ENCODE data around the gene GALNT8. TPM values are rescaled to one million over a fixed set of nuclear protein-coding genes. Genes with fewer than 3 reads are reported as not detected.

GALNT8 gene
- total RNA-seq, 2 donors from 2014 or later, result 2.8 to 11.2 TPM

GRCh38 chr12:4794491-4794890, 74.3 kb downstream of the GALNT8 start:
- no peak for DNase-seq
- H3K4me1 ChIP-seq (ENCODE audit: control insufficient read depth, insufficient read depth, low read length), result no peaks in the 10 kb centered on the region
- no peaks in the 10 kb centered on the region for H3K36me3 ChIP-seq (ENCODE audit: control insufficient read depth, insufficient read depth, low read length)
- H3K4me3 Mint-ChIP-seq, result no peak overlapping the region
- TF ChIP-seq, protein P1, sequence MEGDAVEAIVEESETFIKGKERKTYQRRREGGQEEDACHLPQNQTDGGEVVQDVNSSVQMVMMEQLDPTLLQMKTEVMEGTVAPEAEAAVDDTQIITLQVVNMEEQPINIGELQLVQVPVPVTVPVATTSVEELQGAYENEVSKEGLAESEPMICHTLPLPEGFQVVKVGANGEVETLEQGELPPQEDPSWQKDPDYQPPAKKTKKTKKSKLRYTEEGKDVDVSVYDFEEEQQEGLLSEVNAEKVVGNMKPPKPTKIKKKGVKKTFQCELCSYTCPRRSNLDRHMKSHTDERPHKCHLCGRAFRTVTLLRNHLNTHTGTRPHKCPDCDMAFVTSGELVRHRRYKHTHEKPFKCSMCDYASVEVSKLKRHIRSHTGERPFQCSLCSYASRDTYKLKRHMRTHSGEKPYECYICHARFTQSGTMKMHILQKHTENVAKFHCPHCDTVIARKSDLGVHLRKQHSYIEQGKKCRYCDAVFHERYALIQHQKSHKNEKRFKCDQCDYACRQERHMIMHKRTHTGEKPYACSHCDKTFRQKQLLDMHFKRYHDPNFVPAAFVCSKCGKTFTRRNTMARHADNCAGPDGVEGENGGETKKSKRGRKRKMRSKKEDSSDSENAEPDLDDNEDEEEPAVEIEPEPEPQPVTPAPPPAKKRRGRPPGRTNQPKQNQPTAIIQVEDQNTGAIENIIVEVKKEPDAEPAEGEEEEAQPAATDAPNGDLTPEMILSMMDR (conservative IDR thresholded peaks at IDR 0.05), result no peak
- H3K4me1 Mint-ChIP-seq, result no peaks in the 10 kb centered on the region
- peaks cover 23% of the 10 kb centered on the region for H3K27me3 ChIP-seq (ENCODE audit: control insufficient read depth, insufficient read depth, low read length, poor library complexity, severe bottlenecking)
- H3K27ac ChIP-seq (ENCODE audit: low read depth, low read length), result no peak overlapping the region
- H3K36me3 Mint-ChIP-seq (ENCODE audit: low read depth), result peaks cover 9% of the 10 kb centered on the region
- H3K27me3 Mint-ChIP-seq (ENCODE audit: insufficient read depth), result peaks cover 11% of the 10 kb centered on the region
- no peak overlapping the region for H3K4me3 ChIP-seq (ENCODE audit: low read length)
- peaks cover 5% of the 10 kb centered on the region for H3K9me3 ChIP-seq (ENCODE audit: control insufficient read depth, low read length)
- WGBS, 2 experiments (ENCODE audit: insufficient coverage in 1 of 2, insufficient read length in 1 of 2), result 89 to 90% methylated on average over 3 of the region's 3 CpGs
- no peak overlapping the region for H3K9ac ChIP-seq (ENCODE audit: extremely low read depth, low read length, poor library complexity, severe bottlenecking)
- no peak overlapping the region for H3K27ac Mint-ChIP-seq
- H3K9me3 Mint-ChIP-seq, result peaks cover 12% of the 10 kb centered on the region

DNA sequence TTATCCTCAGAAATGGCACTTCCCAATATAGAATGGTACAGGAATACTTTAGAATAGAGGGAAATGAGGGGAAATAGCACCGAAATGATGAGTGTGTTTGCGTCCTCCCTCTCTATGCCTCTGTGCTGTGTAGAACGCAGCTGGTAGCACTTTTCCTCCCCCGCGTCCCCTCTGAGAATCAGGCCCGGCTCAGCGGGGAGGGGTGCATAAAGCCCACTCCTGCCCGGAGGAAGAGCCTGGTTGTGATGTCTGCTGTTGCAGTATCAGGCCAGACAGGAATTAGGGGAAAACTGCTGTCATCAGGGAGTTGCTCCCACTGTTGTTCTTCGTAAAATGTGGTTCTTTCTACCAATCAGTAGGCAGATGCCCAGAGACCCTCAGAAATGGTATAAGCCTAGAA, 76.0 kb downstream of the GALNT8 start:
- Mint-ChIP-seq H3K4me1 (no peaks in the 10 kb centered on the region), H3K27ac (no peak overlapping the region), H3K9me3 (peaks cover 8% of the 10 kb centered on the region), H3K27me3 (ENCODE audit: insufficient read depth) (peaks cover 11% of the 10 kb centered on the region), H3K36me3 (ENCODE audit: low read depth) (peaks cover 8% of the 10 kb centered on the region), H3K4me3 (no peak overlapping the region)
- Histone ChIP-seq H3K4me1 (ENCODE audit: control insufficient read depth, insufficient read depth, low read length) (no peaks in the 10 kb centered on the region), H3K4me3 (ENCODE audit: low read length) (no peak overlapping the region), H3K9ac (ENCODE audit: extremely low read depth, low read length, poor library complexity, severe bottlenecking) (no peak overlapping the region), H3K9me3 (ENCODE audit: control insufficient read depth, low read length) (peaks cover 9% of the 10 kb centered on the region), H3K27ac (ENCODE audit: low read depth, low read length) (no peak overlapping the region), H3K27me3 (ENCODE audit: control insufficient read depth, insufficient read depth, low read length, poor library complexity, severe bottlenecking) (peaks cover 23% of the 10 kb centered on the region), H3K36me3 (ENCODE audit: control insufficient read depth, insufficient read depth, low read length) (no peaks in the 10 kb centered on the region)
- 86 to 100% methylated on average over 3 to 9 of the region's 9 CpGs for WGBS, 2 experiments (ENCODE audit: insufficient coverage in 1 of 2, insufficient read length in 1 of 2)
- peak; percentile 32 for DNase-seq
- TF ChIP-seq, protein P1 (conservative IDR thresholded peaks at IDR 0.05), result no peak

GRCh38 chr12:4796694-4797482, 76.7 kb downstream of the GALNT8 start:
- no peak overlapping the region for H3K4me3 Mint-ChIP-seq
- Histone ChIP-seq H3K36me3 (ENCODE audit: control insufficient read depth, insufficient read depth, low read length) (no peaks in the 10 kb centered on the region), H3K9ac (ENCODE audit: extremely low read depth, low read length, poor library complexity, severe bottlenecking) (no peak overlapping the region), H3K27me3 (ENCODE audit: control insufficient read depth, insufficient read depth, low read length, poor library complexity, severe bottlenecking) (peaks cover 23% of the 10 kb centered on the region), H3K4me3 (ENCODE audit: low read length) (no peak overlapping the region), H3K27ac (ENCODE audit: low read depth, low read length) (no peak overlapping the region), H3K4me1 (ENCODE audit: control insufficient read depth, insufficient read depth, low read length) (no peaks in the 10 kb centered on the region), H3K9me3 (ENCODE audit: control insufficient read depth, low read length) (peaks cover 4% of the 10 kb centered on the region)
- peak; percentile 41 for DNase-seq
- H3K36me3 Mint-ChIP-seq (ENCODE audit: low read depth), result peaks cover 2% of the 10 kb centered on the region
- H3K4me1 Mint-ChIP-seq, result no peaks in the 10 kb centered on the region
- H3K9me3 Mint-ChIP-seq, result peaks cover 1% of the 10 kb centered on the region
- TF ChIP-seq, protein P1 (conservative IDR thresholded peaks at IDR 0.05), result no peak
- peaks cover 11% of the 10 kb centered on the region for H3K27me3 Mint-ChIP-seq (ENCODE audit: insufficient read depth)
- H3K27ac Mint-ChIP-seq, result no peak overlapping the region
- WGBS, 2 experiments (ENCODE audit: insufficient coverage in 1 of 2, insufficient read length in 1 of 2), result 77 to 89% methylated on average over 5 to 9 of the region's 9 CpGs
